Measurements from ENCODE around the gene GJD4.

GJD4 gene

GRCh38 chr10:35579726-35580422 lies 25.3 kb upstream of the GJD4 start:
- no peak for DNase-seq

GRCh38 chr10:35580423-35580770 lies 24.7 kb upstream of the GJD4 start:
- DNase-seq = no peak

GRCh38 chr10:35581655-35582054 lies 23.5 kb upstream of the GJD4 start:
- DNase-seq = no peak

- no peak for DNase-seq
Measured at GRCh38 chr10:35584946-35585345, 20.2 kb upstream of the GJD4 start.

- no peak for DNase-seq
Measured at GRCh38 chr10:35585356-35585755, 19.8 kb upstream of the GJD4 start.

GRCh38 chr10:35585903-35586535 lies 19.1 kb upstream of the GJD4 start:
- no peak for DNase-seq

- DNase-seq = no peak
Measured at GRCh38 chr10:35588836-35589235, 16.3 kb upstream of the GJD4 start.

- DNase-seq = no peak
Measured at GRCh38 chr10:35592441-35592840, 12.7 kb upstream of the GJD4 start.

- DNase-seq = no peak
Measured at GRCh38 chr10:35594115-35595079, 10.7 kb upstream of the GJD4 start.

- DNase-seq = no peak
Measured at GRCh38 chr10:35595106-35595505, 10.0 kb upstream of the GJD4 start.

- no peak for DNase-seq
Measured at GRCh38 chr10:35598379-35598778, 6.8 kb upstream of the GJD4 start.

- no peak for DNase-seq
Measured at GRCh38 chr10:35600193-35600592, 4.9 kb upstream of the GJD4 start.

- DNase-seq = no peak
Measured at GRCh38 chr10:35606430-35606829, 1.3 kb downstream of the GJD4 start.

- DNase-seq = no peak
Measured at GRCh38 chr10:35607475-35608327, 2.6 kb downstream of the GJD4 start.

GRCh38 chr10:35608328-35608672 lies 3.2 kb downstream of the GJD4 start:
- DNase-seq = no peak

- no peak for DNase-seq
Measured at GRCh38 chr10:35611750-35612149, 6.6 kb downstream of the GJD4 start.

- DNase-seq = no peak
Measured at GRCh38 chr10:35612385-35613106, 7.4 kb downstream of the GJD4 start.

GRCh38 chr10:35613107-35613440 lies 7.9 kb downstream of the GJD4 start:
- no peak for DNase-seq

- DNase-seq = no peak
Measured at GRCh38 chr10:35613597-35614226, 8.6 kb downstream of the GJD4 start.

- DNase-seq = no peak
Measured at GRCh38 chr10:35614312-35614711, 9.2 kb downstream of the GJD4 start.

GRCh38 chr10:35626971-35627507 lies 21.9 kb downstream of the GJD4 start:
- DNase-seq = no peak

GRCh38 chr10:35631404-35631803 lies 26.3 kb downstream of the GJD4 start:
- DNase-seq = no peak
